HG03354 (cell line): ENCODE measurements around the gene TCEA2.
A peak's percentile ranks its signal among the peaks of the same experiment; 100 is the strongest.
"Not testable (repeated sequence)": the region's sequence is repeated elsewhere in the genome, so short reads cannot be mapped to it uniquely, and the experiment has no call there.

Source experiments
- ATAC-seq: cut with Tn5 transposase; IDR thresholded peaks from one replicate; pipeline ENCODE4 v1.9.1; 2021; ENCODE audit warnings: mild to moderate bottlenecking; ENCODE audit not compliant: unreplicated experiment, poor library complexity, severe bottlenecking

Gene TCEA2

DNA sequence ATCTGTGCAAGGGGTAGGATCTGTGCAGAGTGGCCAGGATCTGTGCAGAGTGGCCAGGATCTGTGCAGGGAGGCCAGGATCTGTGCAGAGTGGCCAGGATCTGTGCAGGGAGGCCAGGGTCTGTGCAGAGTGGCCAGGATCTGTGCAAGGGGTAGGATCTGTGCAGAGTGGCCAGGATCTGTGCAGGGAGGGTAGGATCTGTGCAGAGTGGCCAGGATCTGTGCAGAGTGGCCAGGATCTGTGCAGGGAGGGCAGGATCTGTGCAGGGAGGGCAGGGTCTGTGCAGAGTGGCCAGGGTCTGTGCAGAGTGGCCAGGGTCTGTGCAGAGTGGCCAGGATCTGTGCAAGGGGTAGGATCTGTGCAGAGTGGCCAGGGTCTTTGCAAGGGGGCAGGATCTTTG lies 25.6 kb downstream of the TCEA2 start:
- not testable (repeated sequence) for ATAC-seq

DNA sequence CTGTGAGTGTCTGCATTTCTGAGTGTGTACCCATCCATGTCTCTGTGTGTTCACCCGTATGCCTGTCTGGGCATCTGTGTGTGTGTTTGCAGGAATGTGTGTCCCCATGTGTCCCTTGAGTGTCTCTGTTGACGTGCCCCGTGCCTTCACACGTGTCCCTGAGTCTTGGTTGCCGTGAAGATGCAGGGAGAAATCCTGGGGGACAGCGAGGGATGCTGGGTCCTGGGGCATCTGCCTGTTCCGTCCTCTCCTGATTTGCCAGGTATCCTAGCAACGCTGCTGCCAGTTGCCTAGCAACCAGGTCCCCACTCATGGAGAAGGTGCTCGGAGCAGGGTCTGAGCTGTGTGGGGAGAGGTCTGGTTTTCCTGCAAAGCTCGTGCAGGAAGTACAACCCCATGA lies 27.2 kb downstream of the TCEA2 start:
- ATAC-seq = no peak

DNA sequence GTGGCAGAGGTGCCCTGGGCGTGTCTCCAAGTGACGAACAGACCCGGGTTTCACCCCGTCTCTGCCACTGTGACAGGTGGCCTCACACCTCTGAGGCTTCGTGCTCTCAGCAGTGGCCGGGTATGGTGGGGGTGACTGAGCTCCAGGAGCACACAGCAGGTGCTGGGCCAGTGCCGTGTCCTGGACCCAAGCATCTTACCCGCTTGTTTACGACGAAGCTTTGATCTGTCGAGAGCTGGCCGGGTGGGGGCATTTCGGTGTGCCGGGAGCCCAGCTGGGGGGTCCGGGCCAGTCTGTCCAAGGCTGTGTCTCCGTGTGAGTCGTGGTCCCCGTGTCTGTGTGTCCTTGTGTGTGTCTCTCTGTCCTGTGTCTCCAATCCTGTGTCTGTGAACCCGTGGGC lies 28.3 kb downstream of the TCEA2 start:
- ATAC-seq = no peak

DNA sequence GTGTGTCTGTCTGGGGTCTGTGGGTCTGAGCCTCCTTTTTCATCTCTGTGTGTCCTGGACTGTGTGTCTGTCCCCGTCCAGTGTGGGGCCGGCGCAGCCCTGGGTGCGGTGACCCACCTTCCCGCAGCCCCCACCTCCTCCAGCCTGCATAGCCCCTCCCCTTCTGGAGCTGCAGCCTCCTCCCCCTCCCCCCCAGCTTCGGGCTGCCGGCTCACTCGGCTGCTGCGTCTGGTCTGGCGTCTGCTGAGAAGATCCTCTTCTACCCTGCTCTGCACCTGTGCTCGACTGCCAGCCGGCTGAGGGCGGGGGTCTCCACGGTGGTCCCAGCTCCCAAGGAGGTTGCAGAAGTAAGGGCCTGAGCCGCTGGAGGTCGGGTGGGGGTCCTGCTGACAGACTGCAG lies 28.8 kb downstream of the TCEA2 start:
- ATAC-seq = no peak

DNA sequence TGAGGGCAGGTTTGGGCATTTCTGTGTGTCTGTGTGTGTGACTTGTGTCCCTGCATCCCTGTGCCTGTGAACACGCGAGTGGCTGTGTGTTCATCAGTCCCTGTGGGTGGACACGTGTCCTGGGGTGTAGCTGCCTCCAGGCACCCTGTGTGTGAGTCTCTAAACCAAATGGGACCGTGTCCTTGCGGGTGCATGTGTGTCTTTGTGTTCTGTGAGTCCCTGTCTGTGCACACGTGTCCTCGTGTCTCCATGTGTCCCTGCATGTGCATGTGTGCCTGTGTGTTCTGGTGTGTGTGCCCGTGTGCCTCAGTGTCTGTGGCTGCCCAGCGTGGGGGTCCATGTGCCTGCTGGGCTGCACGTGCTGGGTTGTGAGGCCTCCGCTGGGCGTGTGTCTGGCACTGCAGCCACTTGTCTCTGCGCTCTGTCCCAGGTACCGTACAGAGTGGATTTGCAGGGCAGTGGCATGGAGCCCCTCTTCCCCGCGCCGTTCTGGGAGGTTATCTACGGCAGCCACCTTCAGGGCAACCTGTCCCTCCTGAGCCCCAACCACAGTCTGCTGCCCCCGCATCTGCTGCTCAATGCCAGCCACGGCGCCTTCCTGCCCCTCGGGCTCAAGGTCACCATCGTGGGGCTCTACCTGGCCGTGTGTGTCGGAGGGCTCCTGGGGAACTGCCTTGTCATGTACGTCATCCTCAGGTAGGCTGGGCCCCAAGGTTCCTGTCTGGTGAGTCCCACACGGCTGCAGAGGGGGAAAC lies 29.4 kb downstream of the TCEA2 start:
- no peak for ATAC-seq

DNA sequence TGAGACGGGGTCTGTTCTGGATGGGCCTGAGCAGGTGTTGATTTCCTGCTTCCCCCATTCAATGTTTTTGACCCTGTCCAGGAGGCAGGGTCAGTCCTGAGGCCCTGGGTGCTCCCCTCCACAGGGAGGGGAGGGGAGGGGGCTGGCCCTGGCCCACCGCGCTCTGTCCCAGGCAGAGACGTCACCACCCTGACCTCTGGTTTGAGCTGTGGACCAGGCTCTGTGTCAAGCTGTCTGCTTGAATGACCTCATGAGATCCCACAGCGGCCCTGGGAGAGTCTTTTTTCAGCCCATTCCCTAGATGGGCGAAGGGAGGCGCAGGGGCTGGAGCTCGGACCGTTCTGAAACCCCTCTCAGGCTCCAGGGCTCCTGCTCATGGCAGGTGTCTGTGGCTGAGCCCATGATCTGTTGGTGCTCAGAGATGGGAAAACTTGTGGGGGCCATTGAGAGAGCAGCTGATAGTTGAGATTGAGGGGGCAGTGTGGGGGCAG lies 30.1 kb downstream of the TCEA2 start:
- ATAC-seq = no peak

DNA sequence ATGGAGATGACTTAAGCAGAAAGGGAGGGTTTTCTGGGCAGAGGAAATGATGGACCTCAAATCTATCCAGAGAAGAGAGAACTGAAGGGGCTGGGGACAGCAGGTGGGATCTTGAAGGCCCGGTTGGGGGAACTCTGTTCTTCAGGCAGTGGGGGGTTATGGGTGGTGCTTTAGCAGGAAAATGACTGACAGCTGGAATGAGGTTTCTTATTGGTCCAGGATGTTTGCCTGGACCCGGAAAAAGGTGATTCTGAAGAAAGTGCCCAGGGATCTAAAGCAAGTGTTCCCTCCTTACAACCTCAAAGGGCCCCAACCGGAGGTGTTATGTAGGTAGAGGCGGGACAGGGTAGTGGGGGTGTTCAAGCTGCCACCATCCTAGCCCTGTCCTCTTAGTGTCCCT lies 32.5 kb downstream of the TCEA2 start:
- no peak for ATAC-seq

DNA sequence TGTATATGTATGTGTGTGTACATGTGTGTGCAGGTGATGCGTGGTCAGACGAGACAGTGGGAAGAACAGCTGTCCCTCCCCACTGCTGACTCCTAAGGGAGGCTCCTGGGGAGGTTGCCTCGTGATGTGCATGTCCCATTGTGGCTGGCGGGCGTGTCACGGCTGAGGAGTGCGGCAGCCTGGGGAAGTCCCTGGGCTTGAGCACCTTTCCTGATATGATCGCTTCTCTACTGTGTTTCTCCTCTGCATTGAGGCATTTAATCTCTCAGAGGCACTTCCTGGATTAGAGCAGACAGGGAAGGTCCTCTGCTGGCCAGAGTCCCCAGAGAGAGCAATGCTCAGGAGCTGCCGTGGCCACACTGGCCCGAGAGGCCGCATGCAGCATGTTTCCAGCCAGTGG lies 32.9 kb downstream of the TCEA2 start:
- ATAC-seq = no peak

DNA sequence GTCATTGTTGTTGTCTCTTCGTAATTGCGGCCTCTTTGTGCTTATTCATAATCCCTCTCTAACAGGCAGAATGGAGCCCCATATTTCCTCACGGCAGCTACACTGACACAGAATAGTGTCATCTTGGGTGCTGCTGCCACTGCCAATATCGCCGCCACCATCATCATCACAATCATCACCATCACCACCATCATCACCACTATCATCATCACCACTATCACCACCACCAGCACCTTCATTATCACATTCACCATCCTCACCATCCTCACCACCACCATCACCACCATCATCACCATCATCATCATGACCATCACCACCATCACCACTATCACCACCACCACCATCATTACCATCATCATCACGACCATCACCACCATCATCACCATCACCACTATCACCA lies 33.5 kb downstream of the TCEA2 start:
- no peak for ATAC-seq

DNA sequence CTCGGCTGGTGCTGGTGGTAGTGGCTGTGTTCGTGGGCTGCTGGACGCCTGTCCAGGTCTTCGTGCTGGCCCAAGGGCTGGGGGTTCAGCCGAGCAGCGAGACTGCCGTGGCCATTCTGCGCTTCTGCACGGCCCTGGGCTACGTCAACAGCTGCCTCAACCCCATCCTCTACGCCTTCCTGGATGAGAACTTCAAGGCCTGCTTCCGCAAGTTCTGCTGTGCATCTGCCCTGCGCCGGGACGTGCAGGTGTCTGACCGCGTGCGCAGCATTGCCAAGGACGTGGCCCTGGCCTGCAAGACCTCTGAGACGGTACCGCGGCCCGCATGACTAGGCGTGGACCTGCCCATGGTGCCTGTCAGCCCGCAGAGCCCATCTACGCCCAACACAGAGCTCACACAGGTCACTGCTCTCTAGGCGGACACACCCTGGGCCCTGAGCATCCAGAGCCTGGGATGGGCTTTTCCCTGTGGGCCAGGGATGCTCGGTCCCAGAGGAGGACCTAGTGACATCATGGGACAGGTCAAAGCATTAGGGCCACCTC lies 35.5 kb downstream of the TCEA2 start:
- no peak for ATAC-seq

DNA sequence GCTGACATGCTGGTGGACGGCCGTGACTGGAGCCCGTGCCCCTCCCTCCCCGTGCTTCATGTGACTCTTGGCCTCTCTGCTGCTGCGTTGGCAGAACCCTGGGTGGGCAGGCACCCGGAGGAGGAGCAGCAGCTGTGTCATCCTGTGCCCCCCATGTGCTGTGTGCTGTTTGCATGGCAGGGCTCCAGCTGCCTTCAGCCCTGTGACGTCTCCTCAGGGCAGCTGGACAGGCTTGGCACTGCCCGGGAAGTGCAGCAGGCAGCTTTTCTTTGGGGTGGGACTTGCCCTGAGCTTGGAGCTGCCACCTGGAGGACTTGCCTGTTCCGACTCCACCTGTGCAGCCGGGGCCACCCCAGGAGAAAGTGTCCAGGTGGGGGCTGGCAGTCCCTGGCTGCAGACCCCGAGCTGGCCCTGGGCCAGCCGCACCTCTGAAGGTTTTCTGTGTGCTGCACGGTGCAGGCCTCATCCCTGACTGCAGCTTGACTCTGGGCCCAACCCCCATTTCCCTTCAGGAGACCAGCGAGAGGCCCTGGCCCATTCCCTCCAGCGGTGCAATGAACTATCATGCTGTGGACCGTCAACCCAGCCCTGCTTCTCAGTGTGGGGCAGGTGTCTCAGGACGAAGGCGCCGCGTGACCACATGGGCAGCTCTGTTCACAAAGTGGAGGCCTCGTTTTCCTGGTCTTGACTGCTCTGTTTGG lies 36.2 kb downstream of the TCEA2 start:
- no peak for ATAC-seq

DNA sequence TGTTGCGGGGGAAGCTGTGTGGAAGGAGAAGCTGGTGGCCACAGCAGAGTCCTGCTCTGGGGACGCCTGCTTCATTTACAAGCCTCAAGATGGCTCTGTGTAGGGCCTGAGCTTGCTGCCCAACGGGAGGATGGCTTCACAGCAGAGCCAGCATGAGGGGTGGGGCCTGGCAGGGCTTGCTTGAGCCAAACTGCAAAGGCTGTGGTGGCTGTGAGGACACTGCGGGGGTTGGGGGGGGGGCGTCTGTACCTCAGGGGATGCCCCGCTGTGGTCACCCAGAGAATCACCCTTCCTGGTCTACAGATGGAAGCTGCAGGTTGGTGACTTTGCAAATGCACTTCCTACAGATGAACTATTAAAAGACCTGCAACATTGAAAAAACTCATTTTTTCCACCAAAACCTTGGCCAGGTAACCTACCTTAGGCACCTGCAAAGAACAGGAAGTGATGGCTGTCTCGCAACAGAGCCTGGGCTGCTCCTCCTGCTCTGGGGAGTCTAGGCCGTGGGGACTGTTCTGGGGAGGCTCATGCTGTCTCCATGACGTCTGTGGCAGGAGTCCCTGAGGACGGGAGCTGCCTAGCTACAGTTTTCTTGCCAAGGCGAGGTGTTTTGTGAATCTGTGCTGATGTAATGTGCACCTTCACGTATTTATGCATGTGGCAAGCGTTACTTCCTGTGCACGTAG lies 37.0 kb downstream of the TCEA2 start:
- ATAC-seq = peak; percentile 53

DNA sequence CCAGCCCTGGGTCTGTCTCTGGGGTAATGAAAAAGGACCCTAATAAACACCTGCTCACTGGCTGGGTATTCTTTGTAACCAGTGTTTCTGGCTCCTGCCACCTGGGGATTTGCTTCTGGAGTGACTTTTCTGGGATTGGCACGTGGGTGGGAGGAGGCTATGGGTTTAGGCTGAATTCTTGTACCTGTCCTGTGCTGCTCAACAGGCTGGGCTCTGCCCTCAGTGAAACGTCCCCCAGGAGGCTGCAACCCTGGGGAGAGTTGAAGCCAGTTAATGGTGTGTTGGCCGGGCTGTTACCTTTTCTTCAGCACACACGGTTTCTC lies 37.5 kb downstream of the TCEA2 start:
- no peak for ATAC-seq

DNA sequence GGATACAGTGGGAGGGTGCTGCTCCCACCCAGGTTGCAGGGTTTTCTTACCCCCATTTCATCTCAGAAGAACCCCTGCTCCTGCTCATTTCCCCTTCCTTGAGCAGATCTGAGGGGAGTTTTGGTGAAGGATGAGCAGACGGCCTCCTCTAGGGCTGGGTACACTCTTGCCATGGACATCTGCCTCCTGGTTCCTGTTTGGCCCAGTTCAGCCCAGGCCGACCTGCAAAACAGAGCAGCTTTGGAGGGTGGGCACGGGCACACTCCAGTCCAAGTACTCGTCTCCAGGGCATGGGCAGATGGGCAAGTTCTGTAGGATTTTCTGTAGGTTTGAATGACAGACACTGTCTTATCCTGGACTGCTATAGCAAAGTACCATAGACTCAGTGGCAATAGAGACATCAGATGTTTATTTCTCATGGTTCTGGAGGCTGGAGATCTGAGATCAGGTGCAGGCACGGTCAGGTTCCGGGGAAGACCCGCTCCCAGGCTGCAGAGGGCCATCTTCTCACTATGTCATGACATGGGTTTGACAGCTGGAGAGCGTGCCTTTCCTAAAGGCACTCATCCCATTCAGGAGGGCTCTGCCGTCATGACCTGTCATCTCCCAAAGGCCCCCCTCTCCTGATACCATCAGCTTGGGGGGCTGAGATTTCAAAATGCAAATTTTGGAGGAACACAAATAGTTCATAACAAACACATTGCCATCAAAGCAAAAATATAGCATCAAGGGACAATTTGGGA lies 38.1 kb downstream of the TCEA2 start:
- ATAC-seq = no peak

DNA sequence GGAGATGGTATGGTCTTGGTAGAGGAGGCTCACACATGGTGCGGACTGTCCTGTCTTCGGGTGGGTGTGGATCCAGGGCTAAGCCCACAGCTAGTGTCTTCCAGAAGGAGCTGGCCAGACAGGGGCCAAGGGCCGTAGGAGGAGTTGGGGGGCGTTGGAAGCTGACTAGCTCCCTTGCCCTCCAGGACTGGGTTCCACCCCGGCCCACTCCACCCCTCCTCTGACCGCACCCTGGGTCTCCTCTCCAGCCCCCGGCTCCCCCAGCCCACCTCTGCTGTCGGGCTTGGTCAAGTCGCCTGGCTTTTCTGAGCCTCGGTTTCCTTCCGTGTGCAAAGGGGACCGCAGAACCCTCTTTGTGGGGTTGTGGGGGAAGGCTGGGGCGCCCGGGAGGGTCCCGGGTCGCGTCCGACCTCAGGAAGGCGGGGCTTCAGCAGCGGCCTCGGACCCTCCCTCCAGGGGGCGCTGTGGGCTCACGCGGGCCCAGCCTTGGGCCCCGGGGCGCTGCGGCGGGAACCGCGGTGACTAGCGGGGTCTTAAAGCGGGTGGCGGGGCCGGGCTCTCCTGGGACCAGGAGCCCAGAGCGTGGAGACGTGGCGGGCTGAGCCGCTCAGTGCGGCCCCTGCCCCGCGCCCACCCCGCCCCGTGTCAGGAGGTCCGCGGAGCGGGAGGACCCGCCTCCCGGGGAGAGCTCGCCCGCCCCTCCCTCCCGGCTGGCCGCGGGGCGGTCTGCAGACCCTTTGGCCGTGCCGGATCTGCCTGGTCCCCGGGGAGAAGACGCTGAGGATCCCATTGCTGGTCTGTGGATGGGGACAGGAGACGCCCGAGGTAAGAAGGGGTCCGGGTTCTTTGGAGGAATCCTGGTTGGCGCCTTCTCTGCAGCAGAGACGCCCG lies 39.0 kb downstream of the TCEA2 start:
- ATAC-seq = no peak

DNA sequence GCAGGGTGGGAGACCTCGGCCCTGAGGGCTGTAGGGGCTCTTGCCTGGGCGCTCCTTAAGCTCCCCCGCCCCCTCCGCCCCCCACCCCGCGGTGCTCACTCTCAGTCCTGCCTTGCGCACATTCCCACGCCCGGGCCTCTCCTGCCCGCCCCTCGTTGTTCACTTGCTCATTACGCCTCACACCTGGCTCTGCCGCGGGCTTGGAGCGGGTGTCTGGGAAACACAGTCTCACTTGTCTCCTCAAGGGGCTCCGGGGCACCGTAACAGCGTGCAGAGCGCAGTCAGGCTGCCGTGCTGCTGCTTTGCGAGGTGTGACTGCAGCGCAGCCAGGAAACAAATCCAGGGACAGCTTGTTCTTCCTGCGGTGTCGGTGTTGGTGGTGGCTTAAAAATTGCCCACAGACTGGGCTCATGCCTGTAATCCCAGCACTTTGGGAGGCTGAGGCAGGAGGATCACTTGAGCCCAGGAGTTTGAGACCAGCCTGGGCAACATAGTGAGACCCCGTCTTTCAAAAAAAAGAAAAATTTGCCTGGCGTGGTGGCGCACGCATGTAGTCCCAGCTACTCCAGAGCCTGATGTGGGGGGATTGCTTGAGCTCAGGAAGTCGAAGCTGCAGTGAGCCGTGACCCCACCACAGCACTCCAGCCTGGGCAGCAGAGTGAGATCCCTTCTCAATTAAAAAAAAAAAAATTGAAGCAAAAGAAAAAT lies 39.8 kb downstream of the TCEA2 start:
- ATAC-seq = no peak

DNA sequence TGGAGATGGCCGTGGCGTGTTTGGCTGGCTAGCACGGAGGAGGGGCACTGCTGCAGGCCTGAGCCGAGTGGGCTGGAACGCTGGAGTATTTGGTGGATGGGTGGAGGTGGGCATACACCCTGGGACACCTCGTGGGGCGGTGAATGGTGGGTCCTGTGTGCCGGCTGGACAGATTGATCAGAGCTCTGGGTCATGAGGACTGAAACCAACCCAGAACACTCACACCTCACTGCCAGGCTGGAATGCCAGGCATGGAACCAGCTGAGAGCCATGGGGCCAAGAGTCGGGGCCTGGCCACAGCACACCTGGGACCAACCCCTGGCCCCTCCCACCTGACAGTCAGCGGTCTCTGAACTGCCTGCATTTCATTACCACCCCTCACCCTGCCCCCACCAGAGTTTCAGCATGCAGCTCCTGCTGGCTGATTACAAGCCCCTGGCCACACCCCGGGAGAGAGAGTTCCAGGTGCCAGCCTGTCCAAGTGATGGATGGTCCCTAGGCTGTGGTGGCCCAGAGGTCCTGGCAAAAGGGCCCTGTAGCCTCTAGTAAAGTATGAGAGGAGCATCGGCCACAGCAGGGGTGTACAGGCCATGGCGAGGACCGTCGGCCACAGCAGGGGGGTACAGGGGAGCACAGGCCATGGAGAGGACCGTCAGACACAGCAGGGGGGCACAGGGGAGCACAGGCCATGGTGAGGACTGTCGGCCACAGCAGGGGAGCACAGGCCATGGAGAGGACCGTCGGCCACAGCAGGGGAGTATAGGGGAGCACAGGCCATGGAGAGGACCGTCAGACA lies 41.1 kb downstream of the TCEA2 start:
- ATAC-seq = no peak
